Liver (tissue), 9 donors: ENCODE measurements around the gene SCN8A. TPM values are rescaled to one million over a fixed set of nuclear protein-coding genes. Genes with fewer than 3 reads are reported as not detected.

Source experiments
- DNase-seq: peaks from one replicate; pipeline ENCODE4 v3.0.0-alpha.2; 2017; ENCODE audit warnings: low spot score
- H3K27ac ChIP-seq, 2 donors: one replicate each; pipeline ENCODE4 v1.7.0; 2013; ENCODE audit warnings: inconsistent platforms in 2 of 2, low read length in 2 of 2, control low read depth in 1 of 2, low read depth in 1 of 2, mild to moderate bottlenecking in 1 of 2
- H3K27me3 ChIP-seq, 4 donors: one replicate each; pipeline versions ENCODE4 v1.6.1 to v1.7.0; 2013; ENCODE audit warnings: low read length in 3 of 4, inconsistent platforms in 1 of 4, mild to moderate bottlenecking in 1 of 4, moderate library complexity in 1 of 4; ENCODE audit not compliant: control insufficient read depth in 4 of 4, insufficient read depth in 4 of 4
- H3K36me3 ChIP-seq, 4 donors: one replicate each; pipeline versions ENCODE4 v1.6.1 to v1.7.0; 2013; ENCODE audit warnings: low read length in 3 of 4, mild to moderate bottlenecking in 3 of 4, low read depth in 1 of 4, moderate library complexity in 1 of 4; ENCODE audit not compliant: control insufficient read depth in 4 of 4, insufficient read depth in 3 of 4
- H3K4me1 ChIP-seq, 4 donors: one replicate each; pipeline versions ENCODE4 v1.6.1 to v1.7.0; 2013; ENCODE audit warnings: low read length in 3 of 4, mild to moderate bottlenecking in 3 of 4, moderate library complexity in 1 of 4; ENCODE audit not compliant: control insufficient read depth in 4 of 4, insufficient read depth in 4 of 4
- H3K4me3 ChIP-seq, 3 donors: one replicate each; pipeline versions ENCODE4 v1.6.1 to v1.7.0; 2013; ENCODE audit warnings: low read length in 3 of 3, control low read depth in 1 of 3, low read depth in 1 of 3, mild to moderate bottlenecking in 1 of 3
- H3K9ac ChIP-seq, 2 donors: one replicate each; pipeline ENCODE4 v1.7.0; 2013; ENCODE audit warnings: low read length in 2 of 2, mild to moderate bottlenecking in 2 of 2, moderate library complexity in 2 of 2, control low read depth in 1 of 2, low read depth in 1 of 2
- H3K9me3 ChIP-seq, 4 donors: one replicate each; pipeline versions ENCODE4 v1.6.1 to v1.7.0; 2013; ENCODE audit warnings: low read length in 3 of 4; ENCODE audit not compliant: control insufficient read depth in 4 of 4
- ATF3 ChIP-seq: IDR thresholded peaks from 2 replicates; pipeline ENCODE4 v1.6.1; 2016; ENCODE audit warnings: antibody characterized with exemption
- CTCF ChIP-seq: fragments of 150-350 bp; IDR thresholded peaks from 2 replicates; pipeline ENCODE4 v1.5.1; 2017; ENCODE audit warnings: improper control_type of control experiment, low read depth, low read length; ENCODE audit not compliant: missing input control
- EGR1 ChIP-seq, 2 donors: IDR thresholded peaks; 2 replicates each; pipeline ENCODE4 v1.6.1; 2016 to 2018; ENCODE audit warnings: antibody characterized with exemption in 2 of 2, low read depth in 2 of 2
- FOXA1 ChIP-seq: IDR thresholded peaks from 2 replicates; pipeline ENCODE4 v1.6.1; 2016; ENCODE audit warnings: antibody characterized with exemption
- FOXA2 ChIP-seq: IDR thresholded peaks from 2 replicates; pipeline ENCODE4 v1.6.1; 2016; ENCODE audit warnings: antibody characterized with exemption
- GABPA ChIP-seq, 2 donors: IDR thresholded peaks in 1 of 2; conservative IDR thresholded peaks in 1 of 2; 2 replicates each; pipeline ENCODE4 v1.6.1; 2016; ENCODE audit warnings: antibody characterized with exemption in 2 of 2, mild to moderate bottlenecking in 1 of 2, moderate library complexity in 1 of 2
- HNF4A ChIP-seq, 2 donors: conservative IDR thresholded peaks; 2 replicates each; pipeline ENCODE4 v1.6.1; 2016; ENCODE audit warnings: antibody characterized with exemption in 2 of 2, mild to moderate bottlenecking in 2 of 2
- JUND ChIP-seq, 2 donors: IDR thresholded peaks; 2 replicates each; pipeline ENCODE4 v1.6.1; 2016; ENCODE audit warnings: antibody characterized with exemption in 2 of 2
- MAX ChIP-seq: IDR thresholded peaks from 2 replicates; pipeline ENCODE4 v1.6.1; 2016; ENCODE audit warnings: antibody characterized with exemption
- NR2F2 ChIP-seq: IDR thresholded peaks from 2 replicates; pipeline ENCODE4 v1.6.1; 2016; ENCODE audit warnings: antibody characterized with exemption
- REST ChIP-seq: IDR thresholded peaks from 2 replicates; pipeline ENCODE4 v1.6.1; 2016; ENCODE audit warnings: antibody characterized with exemption, mild to moderate bottlenecking
- RXRA ChIP-seq, 2 donors: IDR thresholded peaks; 2 replicates each; pipeline ENCODE4 v1.6.1; 2017 to 2018; ENCODE audit warnings: antibody characterized with exemption in 2 of 2, mild to moderate bottlenecking in 1 of 2
- SP1 ChIP-seq: IDR thresholded peaks from 2 replicates; pipeline ENCODE4 v1.6.1; 2018; ENCODE audit warnings: antibody characterized with exemption, mild to moderate bottlenecking
- TAF1 ChIP-seq: conservative IDR thresholded peaks from 2 replicates; pipeline ENCODE4 v1.6.1; 2016; ENCODE audit warnings: antibody characterized with exemption, mild to moderate bottlenecking
- WGBS: extraction: QIAGEN DNeasy Blood & Tissue Kit; methylation state at CpG from one replicate; pipeline ENCODE4 v1.1.7; 2013; 5-methylcytosine and 5-hydroxymethylcytosine counted together
- polyA plus RNA-seq, 2 donors: library from polyadenylated mRNA; stranded (reverse) in 1 of 2; unstranded in 1 of 2; fragments of 200-250 nt in 1 of 2; fragments of >200 nt in 1 of 2; fragmentation: Nextera tagmentation in 1 of 2; extraction: Ambion mirVana in 1 of 2; gene quantifications; one replicate each; pipeline versions ENCODE4 v1.2.1 to v1.2.3, GENCODE V29; 2013 to 2015
- total RNA-seq, 2 donors: library from RNA; depleted of rRNA; stranded (reverse); fragments of >200 nt; gene quantifications; one replicate each; pipeline ENCODE4 v1.2.3, GENCODE V29; 2014
- donor health status: healthy.
- donor health status: healthy.
- donor health status: healthy.
- donor health status: healthy.
- donor health status: healthy.

Gene SCN8A
- total and polyA plus RNA-seq, 4 donors: 0.84 to 12.7 (median 3.8) TPM

GRCh38 chr12:51749206-51749985 lies 158.4 kb downstream of the SCN8A start:
- Histone ChIP-seq H3K4me3 (no peak overlapping the region), H3K36me3 (peaks cover 0 to 10% (median 2%) of the 10 kb centered on the region in 4 donors), H3K9ac (no peak overlapping the region), H3K4me1 (peaks cover 0 to 7% (median 4%) of the 10 kb centered on the region in 4 donors), H3K27ac (no peak overlapping the region), H3K9me3 (no peaks in the 10 kb centered on the region), H3K27me3 (no peaks in the 10 kb centered on the region)
- TF ChIP-seq SP1 (no peak), EGR1 (IDR thresholded peaks at IDR 0.05; ENCODE audit: low read depth in 2 of 2) (no peak), HNF4A (conservative IDR thresholded peaks at IDR 0.05) (no peak), ATF3 (no peak), FOXA2 (no peak), CTCF (no peak), FOXA1 (no peak), GABPA (IDR thresholded peaks at IDR 0.05 in 1 of 2, conservative IDR thresholded peaks at IDR 0.05 in 1 of 2) (no peak), TAF1 (no peak), RXRA (IDR thresholded peaks at IDR 0.05) (no peak), MAX (no peak), REST (no peak)
- DNase-seq: no peak
- 92% methylated on average over 10 of the region's 10 CpGs for WGBS

- DNase-seq: no peak
- H3K4me3 ChIP-seq: no peak overlapping the region
- no peaks in the 10 kb centered on the region for H3K9me3 ChIP-seq
- H3K36me3 ChIP-seq: peaks cover 0 to 10% (median 2%) of the 10 kb centered on the region in 4 donors
- peak in 1 of 2 donors; percentile 24 for TF ChIP-seq RXRA (IDR thresholded peaks at IDR 0.05)
- peak; percentile 42 for TF ChIP-seq SP1
- no peak for TF ChIP-seq NR2F2
- no peak for TF ChIP-seq JUND (IDR thresholded peaks at IDR 0.05)
- peak; percentile 72 for TF ChIP-seq HNF4A (conservative IDR thresholded peaks at IDR 0.05)
- 24% methylated on average over 1 of the region's 1 CpG for whole genome bisulfite sequencing
- no peaks in the 10 kb centered on the region for H3K27me3 ChIP-seq
- H3K27ac ChIP-seq: no peak overlapping the region
- H3K9ac ChIP-seq: no peak overlapping the region
- peaks cover 0 to 7% (median 2%) of the 10 kb centered on the region in 4 donors for H3K4me1 ChIP-seq
Measured at GRCh38 chr12:51749986-51750317, 158.9 kb downstream of the SCN8A start.
